GM23338 (cell line): ENCODE measurements around the gene SNRNP25. TPM values are rescaled to one million over a fixed set of nuclear protein-coding genes. Genes with fewer than 3 reads are reported as not detected.

Source experiments
- CTCF ChIP-seq, 2 experiments: fragments of 200-600 bp in 1 of 2; sonication (generic) in 1 of 2; conservative IDR thresholded peaks; 2 replicates each; pipeline versions ENCODE4 v1.5.1 to v1.6.1; 2016 to 2017; ENCODE audit warnings: antibody characterized with exemption in 2 of 2, low read depth in 2 of 2, mild to moderate bottlenecking in 2 of 2, moderate library complexity in 1 of 2
- NANOG ChIP-seq: IDR thresholded peaks from 2 replicates; pipeline ENCODE4 v1.6.1; 2016; ENCODE audit warnings: antibody characterized with exemption, borderline replicate concordance
- POLR2AphosphoS5 ChIP-seq: IDR thresholded peaks from 2 replicates; pipeline ENCODE4 v1.6.1; 2016; ENCODE audit warnings: antibody characterized with exemption, low read depth
- ZNF114 ChIP-seq: fragments of 250-450 bp; sonication (Bioruptor Pico); IDR thresholded peaks from 2 replicates; pipeline ENCODE4 v1.5.0; 2020; ENCODE audit warnings: mild to moderate bottlenecking, moderate library complexity
- polyA plus RNA-seq: library from polyadenylated mRNA; unstranded; fragments of >200 nt; fragmentation: Nextera tagmentation; extraction: Ambion mirVana; gene quantifications from 2 replicates; pipeline ENCODE4 v1.2.1, GENCODE V29; 2016
- total RNA-seq: library from RNA; depleted of rRNA; stranded (reverse); fragments of >200 nt; shearing (Covaris generic); gene quantifications from 2 replicates; pipeline ENCODE4 v1.2.3, GENCODE V29; 2014
- TF ChIP-seq, protein P1 (sequence below): IDR thresholded peaks from one replicate; pipeline ENCODE4 v1.6.1; 2018; ENCODE audit warnings: antibody characterized with exemption; ENCODE audit not compliant: unreplicated experiment
- TF ChIP-seq, protein P2 (sequence below): fragments of 250-450 bp; sonication (Bioruptor Pico); IDR thresholded peaks from 2 replicates; pipeline ENCODE4 v1.5.0; 2020; ENCODE audit warnings: mild to moderate bottlenecking, moderate library complexity

The SNRNP25 gene
- total and polyA plus RNA-seq, 2 experiments from 2014 or later = 34.4 to 79.5 TPM

- TF ChIP-seq, protein P1, sequence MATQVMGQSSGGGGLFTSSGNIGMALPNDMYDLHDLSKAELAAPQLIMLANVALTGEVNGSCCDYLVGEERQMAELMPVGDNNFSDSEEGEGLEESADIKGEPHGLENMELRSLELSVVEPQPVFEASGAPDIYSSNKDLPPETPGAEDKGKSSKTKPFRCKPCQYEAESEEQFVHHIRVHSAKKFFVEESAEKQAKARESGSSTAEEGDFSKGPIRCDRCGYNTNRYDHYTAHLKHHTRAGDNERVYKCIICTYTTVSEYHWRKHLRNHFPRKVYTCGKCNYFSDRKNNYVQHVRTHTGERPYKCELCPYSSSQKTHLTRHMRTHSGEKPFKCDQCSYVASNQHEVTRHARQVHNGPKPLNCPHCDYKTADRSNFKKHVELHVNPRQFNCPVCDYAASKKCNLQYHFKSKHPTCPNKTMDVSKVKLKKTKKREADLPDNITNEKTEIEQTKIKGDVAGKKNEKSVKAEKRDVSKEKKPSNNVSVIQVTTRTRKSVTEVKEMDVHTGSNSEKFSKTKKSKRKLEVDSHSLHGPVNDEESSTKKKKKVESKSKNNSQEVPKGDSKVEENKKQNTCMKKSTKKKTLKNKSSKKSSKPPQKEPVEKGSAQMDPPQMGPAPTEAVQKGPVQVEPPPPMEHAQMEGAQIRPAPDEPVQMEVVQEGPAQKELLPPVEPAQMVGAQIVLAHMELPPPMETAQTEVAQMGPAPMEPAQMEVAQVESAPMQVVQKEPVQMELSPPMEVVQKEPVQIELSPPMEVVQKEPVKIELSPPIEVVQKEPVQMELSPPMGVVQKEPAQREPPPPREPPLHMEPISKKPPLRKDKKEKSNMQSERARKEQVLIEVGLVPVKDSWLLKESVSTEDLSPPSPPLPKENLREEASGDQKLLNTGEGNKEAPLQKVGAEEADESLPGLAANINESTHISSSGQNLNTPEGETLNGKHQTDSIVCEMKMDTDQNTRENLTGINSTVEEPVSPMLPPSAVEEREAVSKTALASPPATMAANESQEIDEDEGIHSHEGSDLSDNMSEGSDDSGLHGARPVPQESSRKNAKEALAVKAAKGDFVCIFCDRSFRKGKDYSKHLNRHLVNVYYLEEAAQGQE = no peak
- TF ChIP-seq NANOG (no peak), POLR2AphosphoS5 (no peak), CTCF (conservative IDR thresholded peaks at IDR 0.05; ENCODE audit: low read depth in 2 of 2) (no peak), ZNF114 (CRISPR knock-in tag) (no peak)
- TF ChIP-seq, protein P2, sequence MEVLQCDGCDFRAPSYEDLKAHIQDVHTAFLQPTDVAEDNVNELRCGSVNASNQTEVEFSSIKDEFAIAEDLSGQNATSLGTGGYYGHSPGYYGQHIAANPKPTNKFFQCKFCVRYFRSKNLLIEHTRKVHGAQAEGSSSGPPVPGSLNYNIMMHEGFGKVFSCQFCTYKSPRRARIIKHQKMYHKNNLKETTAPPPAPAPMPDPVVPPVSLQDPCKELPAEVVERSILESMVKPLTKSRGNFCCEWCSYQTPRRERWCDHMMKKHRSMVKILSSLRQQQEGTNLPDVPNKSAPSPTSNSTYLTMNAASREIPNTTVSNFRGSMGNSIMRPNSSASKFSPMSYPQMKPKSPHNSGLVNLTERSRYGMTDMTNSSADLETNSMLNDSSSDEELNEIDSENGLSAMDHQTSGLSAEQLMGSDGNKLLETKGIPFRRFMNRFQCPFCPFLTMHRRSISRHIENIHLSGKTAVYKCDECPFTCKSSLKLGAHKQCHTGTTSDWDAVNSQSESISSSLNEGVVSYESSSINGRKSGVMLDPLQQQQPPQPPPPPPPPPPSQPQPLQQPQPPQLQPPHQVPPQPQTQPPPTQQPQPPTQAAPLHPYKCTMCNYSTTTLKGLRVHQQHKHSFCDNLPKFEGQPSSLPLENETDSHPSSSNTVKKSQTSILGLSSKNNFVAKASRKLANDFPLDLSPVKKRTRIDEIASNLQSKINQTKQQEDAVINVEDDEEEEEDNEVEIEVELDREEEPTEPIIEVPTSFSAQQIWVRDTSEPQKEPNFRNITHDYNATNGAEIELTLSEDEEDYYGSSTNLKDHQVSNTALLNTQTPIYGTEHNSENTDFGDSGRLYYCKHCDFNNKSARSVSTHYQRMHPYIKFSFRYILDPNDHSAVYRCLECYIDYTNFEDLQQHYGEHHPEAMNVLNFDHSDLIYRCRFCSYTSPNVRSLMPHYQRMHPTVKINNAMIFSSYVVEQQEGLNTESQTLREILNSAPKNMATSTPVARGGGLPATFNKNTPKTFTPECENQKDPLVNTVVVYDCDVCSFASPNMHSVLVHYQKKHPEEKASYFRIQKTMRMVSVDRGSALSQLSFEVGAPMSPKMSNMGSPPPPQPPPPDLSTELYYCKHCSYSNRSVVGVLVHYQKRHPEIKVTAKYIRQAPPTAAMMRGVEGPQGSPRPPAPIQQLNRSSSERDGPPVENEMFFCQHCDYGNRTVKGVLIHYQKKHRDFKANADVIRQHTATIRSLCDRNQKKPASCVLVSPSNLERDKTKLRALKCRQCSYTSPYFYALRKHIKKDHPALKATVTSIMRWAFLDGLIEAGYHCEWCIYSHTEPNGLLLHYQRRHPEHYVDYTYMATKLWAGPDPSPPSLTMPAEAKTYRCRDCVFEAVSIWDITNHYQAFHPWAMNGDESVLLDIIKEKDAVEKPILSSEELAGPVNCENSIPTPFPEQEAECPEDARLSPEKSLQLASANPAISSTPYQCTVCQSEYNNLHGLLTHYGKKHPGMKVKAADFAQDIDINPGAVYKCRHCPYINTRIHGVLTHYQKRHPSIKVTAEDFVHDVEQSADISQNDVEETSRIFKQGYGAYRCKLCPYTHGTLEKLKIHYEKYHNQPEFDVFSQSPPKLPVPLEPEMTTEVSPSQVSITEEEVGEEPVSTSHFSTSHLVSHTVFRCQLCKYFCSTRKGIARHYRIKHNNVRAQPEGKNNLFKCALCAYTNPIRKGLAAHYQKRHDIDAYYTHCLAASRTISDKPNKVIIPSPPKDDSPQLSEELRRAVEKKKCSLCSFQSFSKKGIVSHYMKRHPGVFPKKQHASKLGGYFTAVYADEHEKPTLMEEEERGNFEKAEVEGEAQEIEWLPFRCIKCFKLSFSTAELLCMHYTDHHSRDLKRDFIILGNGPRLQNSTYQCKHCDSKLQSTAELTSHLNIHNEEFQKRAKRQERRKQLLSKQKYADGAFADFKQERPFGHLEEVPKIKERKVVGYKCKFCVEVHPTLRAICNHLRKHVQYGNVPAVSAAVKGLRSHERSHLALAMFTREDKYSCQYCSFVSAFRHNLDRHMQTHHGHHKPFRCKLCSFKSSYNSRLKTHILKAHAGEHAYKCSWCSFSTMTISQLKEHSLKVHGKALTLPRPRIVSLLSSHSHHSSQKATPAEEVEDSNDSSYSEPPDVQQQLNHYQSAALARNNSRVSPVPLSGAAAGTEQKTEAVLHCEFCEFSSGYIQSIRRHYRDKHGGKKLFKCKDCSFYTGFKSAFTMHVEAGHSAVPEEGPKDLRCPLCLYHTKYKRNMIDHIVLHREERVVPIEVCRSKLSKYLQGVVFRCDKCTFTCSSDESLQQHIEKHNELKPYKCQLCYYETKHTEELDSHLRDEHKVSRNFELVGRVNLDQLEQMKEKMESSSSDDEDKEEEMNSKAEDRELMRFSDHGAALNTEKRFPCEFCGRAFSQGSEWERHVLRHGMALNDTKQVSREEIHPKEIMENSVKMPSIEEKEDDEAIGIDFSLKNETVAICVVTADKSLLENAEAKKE (CRISPR knock-in tag) = no peak
These were observed 2.6 kb upstream of the SNRNP25 start (continued) for GRCh38 chr16:50769-51591.
